PC-9 (cell line): Measurements from ENCODE around the gene GPR141. TPM values are rescaled to one million over a fixed set of nuclear protein-coding genes. Genes with fewer than 3 reads are reported as not detected.

Source experiments
- BruUV-seq: library from RNA; stranded (reverse); fragments of 400-500 nt; replicated peaks from 2 replicates; lab custom pipeline; 2021; lab: Mats Ljungman, UMichigan
- CTCF ChIA-PET: fragments of 300-600 bp; sonication (Branson Sonifier 250); formaldehyde crosslinking; loops from one replicate; lab custom pipeline; 2022; ENCODE audit warnings: antibody characterized with exemption; lab: Charles Lee
- POLR2A ChIA-PET: fragments of 300-600 bp; sonication (Branson Sonifier 250); formaldehyde crosslinking; loops from one replicate; lab custom pipeline; 2022; ENCODE audit warnings: antibody characterized with exemption; ENCODE audit not compliant: unreplicated experiment; lab: Charles Lee
- DNase-seq, 2 experiments: peaks; one replicate each; pipeline versions ENCODE4 v3.0.0 to v3.0.0-alpha.2; 2015 to 2022; ENCODE audit warnings: mixed read lengths in 1 of 2
- H2AFZ ChIP-seq: fragments of 200-600 bp; sonication (generic); 2 replicates; pipeline ENCODE4 v1.8.1; 2017; ENCODE audit warnings: antibody characterized with exemption
- H3F3A ChIP-seq: fragments of 200-600 bp; sonication (generic); 2 replicates; pipeline ENCODE4 v1.8.1; 2017; ENCODE audit warnings: antibody characterized with exemption, mild to moderate bottlenecking, low read depth; ENCODE audit not compliant: insufficient read depth
- H3K27ac ChIP-seq: fragments of 200-600 bp; sonication (generic); 2 replicates; pipeline ENCODE4 v1.6.1; 2016; ENCODE audit warnings: mixed run types
- H3K27me3 ChIP-seq: fragments of 200-600 bp; sonication (generic); 2 replicates; pipeline ENCODE4 v1.6.1; 2016; ENCODE audit warnings: low read depth, mixed run types; ENCODE audit not compliant: insufficient read depth
- H3K36me3 ChIP-seq: fragments of 200-600 bp; sonication (generic); 2 replicates; pipeline ENCODE4 v1.6.1; 2016; ENCODE audit warnings: low read depth, mixed run types
- H3K4me1 ChIP-seq: fragments of 200-600 bp; sonication (generic); replicated peaks from 2 replicates; pipeline ENCODE4 v1.6.1; 2016; ENCODE audit warnings: mixed run types; ENCODE audit not compliant: insufficient read depth
- H3K4me2 ChIP-seq: fragments of 200-600 bp; sonication (generic); 2 replicates; pipeline ENCODE4 v1.6.1; 2017; ENCODE audit warnings: mixed run types
- H3K4me3 ChIP-seq: fragments of 200-600 bp; sonication (generic); 2 replicates; pipeline ENCODE4 v1.6.1; 2016; ENCODE audit warnings: mixed run types
- H3K79me2 ChIP-seq: fragments of 200-600 bp; sonication (generic); 2 replicates; pipeline ENCODE4 v1.6.1; 2017; ENCODE audit warnings: low read depth, mixed run types
- H3K9me2 ChIP-seq: fragments of 200-600 bp; sonication (generic); 2 replicates; pipeline ENCODE4 v1.8.1; 2017; ENCODE audit warnings: mild to moderate bottlenecking; ENCODE audit not compliant: insufficient read depth
- H3K9me3 ChIP-seq: fragments of 200-600 bp; sonication (generic); 2 replicates; pipeline ENCODE4 v1.8.1; 2016; ENCODE audit warnings: low read depth; ENCODE audit not compliant: insufficient read depth
- H4K20me1 ChIP-seq: fragments of 200-600 bp; sonication (generic); 2 replicates; pipeline ENCODE4 v1.8.1; 2017; ENCODE audit not compliant: insufficient read depth
- CTCF ChIP-seq: fragments of 200-600 bp; sonication (generic); conservative IDR thresholded peaks from 2 replicates; pipeline ENCODE4 v1.6.1; 2017; ENCODE audit warnings: mixed run types, antibody characterized with exemption, mild to moderate bottlenecking, moderate library complexity
- EZH2 ChIP-seq: fragments of 200-600 bp; sonication (generic); IDR thresholded peaks from 2 replicates; pipeline ENCODE4 v1.8.0; 2017; ENCODE audit warnings: antibody characterized with exemption, low read depth
- intact Hi-C: fragments of 100-400 bp; cut with micrococcal nuclease; formaldehyde crosslinking; loops from one replicate; pipeline ENCODE4 v1.10.0; 2022; ENCODE audit not compliant: unreplicated experiment
- total RNA-seq: library from RNA; stranded (reverse); gene quantifications from 2 replicates; pipeline ENCODE4 v1.2.3, GENCODE V29; 2021

Gene GPR141
- total RNA-seq, 1 experiment from 2014 or later = not detected

- H3K9me2 ChIP-seq = no peaks in the 10 kb centered on the region; the same call in 1 of the 2 replicates
- no peak for TF ChIP-seq EZH2
- no peak overlapping the region for H3K4me3 ChIP-seq
- H3K4me2 ChIP-seq = no peak overlapping the region
- H2AFZ ChIP-seq = no peak overlapping the region
- H4K20me1 ChIP-seq = no peaks in the 10 kb centered on the region
- intact Hi-C loops = no loop called here
- no peak overlapping the region for H3K27ac ChIP-seq
- ChIA-PET CTCF (no interaction called here), POLR2A (no interaction called here)
- BruUV-seq = no TSS peak
- no peak for DNase-seq
- H3K27me3 ChIP-seq = peaks cover 11% of the 10 kb centered on the region; the same call in 1 of the 2 replicates
- H3K4me1 ChIP-seq = no peaks in the 10 kb centered on the region
- H3K36me3 ChIP-seq = no peaks in the 10 kb centered on the region
- H3F3A ChIP-seq = no peaks in the 10 kb centered on the region
- no peaks in the 10 kb centered on the region for H3K79me2 ChIP-seq
- H3K9me3 ChIP-seq = no peaks in the 10 kb centered on the region; the same call in 1 of the 2 replicates
These were observed 51.6 kb downstream of the GPR141 start for GRCh38 chr7:37735196-37735595.

GRCh38 chr7:37738321-37738720 is 54.8 kb downstream of the GPR141 start:
- Histone ChIP-seq H3K4me3 (no peak overlapping the region), H3F3A (no peaks in the 10 kb centered on the region), H3K9me3 (no peaks in the 10 kb centered on the region; the same call in 1 of the 2 replicates), H3K9me2 (no peaks in the 10 kb centered on the region), H2AFZ (no peak overlapping the region), H3K79me2 (no peaks in the 10 kb centered on the region), H4K20me1 (no peaks in the 10 kb centered on the region), H3K27me3 (peaks cover 6% of the 10 kb centered on the region; the same call in 1 of the 2 replicates), H3K36me3 (no peaks in the 10 kb centered on the region), H3K27ac (no peak overlapping the region), H3K4me1 (no peaks in the 10 kb centered on the region), H3K4me2 (no peak overlapping the region)
- intact Hi-C loops = no loop called here
- TF ChIP-seq CTCF (no peak), EZH2 (no peak)
- no TSS peak for BruUV-seq
- DNase-seq = no peak
- ChIA-PET CTCF (no interaction called here), POLR2A (no interaction called here)

- Histone ChIP-seq H3K9me2 (no peaks in the 10 kb centered on the region), H3K4me1 (no peaks in the 10 kb centered on the region), H2AFZ (no peak overlapping the region), H3K4me3 (no peak overlapping the region), H3K4me2 (no peak overlapping the region), H3K27ac (no peak overlapping the region), H3K27me3 (peaks cover 6% of the 10 kb centered on the region; the same call in 1 of the 2 replicates), H3K79me2 (no peaks in the 10 kb centered on the region), H4K20me1 (no peaks in the 10 kb centered on the region), H3K9me3 (no peaks in the 10 kb centered on the region; the same call in 1 of the 2 replicates), H3K36me3 (no peaks in the 10 kb centered on the region), H3F3A (no peaks in the 10 kb centered on the region)
- POLR2A ChIA-PET = no interaction called here
- intact Hi-C loops = no loop called here
- TF ChIP-seq CTCF (no peak), EZH2 (no peak)
- no TSS peak for BruUV-seq
- CTCF ChIA-PET = no interaction called here
- no peak for DNase-seq
These were observed 56.8 kb downstream of the GPR141 start for GRCh38 chr7:37740398-37740797.

GRCh38 chr7:37741776-37742175 is 58.2 kb downstream of the GPR141 start:
- Histone ChIP-seq H3K9me2 (no peaks in the 10 kb centered on the region), H3K36me3 (no peaks in the 10 kb centered on the region), H2AFZ (no peak overlapping the region), H3K4me1 (no peaks in the 10 kb centered on the region), H3K4me3 (no peak overlapping the region), H3K27ac (no peak overlapping the region), H3F3A (no peaks in the 10 kb centered on the region), H3K4me2 (no peak overlapping the region), H3K27me3 (peaks cover 6% of the 10 kb centered on the region; the same call in 1 of the 2 replicates), H3K9me3 (no peaks in the 10 kb centered on the region; the same call in 1 of the 2 replicates), H3K79me2 (no peaks in the 10 kb centered on the region), H4K20me1 (no peaks in the 10 kb centered on the region)
- BruUV-seq = no TSS peak
- DNase-seq = no peak
- POLR2A ChIA-PET = no interaction called here
- intact Hi-C loops = no loop called here
- CTCF ChIA-PET = no interaction called here
- no peak for TF ChIP-seq CTCF
- TF ChIP-seq EZH2 = no peak
